GM10266 (cell line): ENCODE measurements around the gene NCDN.

Source experiments
- DNase-seq: peaks from one replicate; pipeline ENCODE4 v3.0.0; 2012; ENCODE audit errors: extremely low spot score
- TF ChIP-seq, protein P1 (sequence below): IDR thresholded peaks from 2 replicates; pipeline ENCODE4 v1.5.1; 2012; ENCODE audit warnings: mild to moderate bottlenecking, low read depth; ENCODE audit not compliant: control insufficient read depth, insufficient read depth; ENCODE audit errors: missing control alignments

Gene NCDN, protein sequence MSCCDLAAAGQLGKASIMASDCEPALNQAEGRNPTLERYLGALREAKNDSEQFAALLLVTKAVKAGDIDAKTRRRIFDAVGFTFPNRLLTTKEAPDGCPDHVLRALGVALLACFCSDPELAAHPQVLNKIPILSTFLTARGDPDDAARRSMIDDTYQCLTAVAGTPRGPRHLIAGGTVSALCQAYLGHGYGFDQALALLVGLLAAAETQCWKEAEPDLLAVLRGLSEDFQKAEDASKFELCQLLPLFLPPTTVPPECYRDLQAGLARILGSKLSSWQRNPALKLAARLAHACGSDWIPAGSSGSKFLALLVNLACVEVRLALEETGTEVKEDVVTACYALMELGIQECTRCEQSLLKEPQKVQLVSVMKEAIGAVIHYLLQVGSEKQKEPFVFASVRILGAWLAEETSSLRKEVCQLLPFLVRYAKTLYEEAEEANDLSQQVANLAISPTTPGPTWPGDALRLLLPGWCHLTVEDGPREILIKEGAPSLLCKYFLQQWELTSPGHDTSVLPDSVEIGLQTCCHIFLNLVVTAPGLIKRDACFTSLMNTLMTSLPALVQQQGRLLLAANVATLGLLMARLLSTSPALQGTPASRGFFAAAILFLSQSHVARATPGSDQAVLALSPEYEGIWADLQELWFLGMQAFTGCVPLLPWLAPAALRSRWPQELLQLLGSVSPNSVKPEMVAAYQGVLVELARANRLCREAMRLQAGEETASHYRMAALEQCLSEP

GRCh38 chr1:35557611-35558373 lies at the start of gene NCDN:
Gene NCDN, plus strand, starts transcription at chr1:35557799. Its CDS starts 392 bp downstream, at chr1:35558191.
- TF ChIP-seq, protein P1, sequence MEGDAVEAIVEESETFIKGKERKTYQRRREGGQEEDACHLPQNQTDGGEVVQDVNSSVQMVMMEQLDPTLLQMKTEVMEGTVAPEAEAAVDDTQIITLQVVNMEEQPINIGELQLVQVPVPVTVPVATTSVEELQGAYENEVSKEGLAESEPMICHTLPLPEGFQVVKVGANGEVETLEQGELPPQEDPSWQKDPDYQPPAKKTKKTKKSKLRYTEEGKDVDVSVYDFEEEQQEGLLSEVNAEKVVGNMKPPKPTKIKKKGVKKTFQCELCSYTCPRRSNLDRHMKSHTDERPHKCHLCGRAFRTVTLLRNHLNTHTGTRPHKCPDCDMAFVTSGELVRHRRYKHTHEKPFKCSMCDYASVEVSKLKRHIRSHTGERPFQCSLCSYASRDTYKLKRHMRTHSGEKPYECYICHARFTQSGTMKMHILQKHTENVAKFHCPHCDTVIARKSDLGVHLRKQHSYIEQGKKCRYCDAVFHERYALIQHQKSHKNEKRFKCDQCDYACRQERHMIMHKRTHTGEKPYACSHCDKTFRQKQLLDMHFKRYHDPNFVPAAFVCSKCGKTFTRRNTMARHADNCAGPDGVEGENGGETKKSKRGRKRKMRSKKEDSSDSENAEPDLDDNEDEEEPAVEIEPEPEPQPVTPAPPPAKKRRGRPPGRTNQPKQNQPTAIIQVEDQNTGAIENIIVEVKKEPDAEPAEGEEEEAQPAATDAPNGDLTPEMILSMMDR, result no peak
- peak; percentile 97 for DNase-seq

GRCh38 chr1:35507947-35508346 lies 49.7 kb upstream of the NCDN start:
- no peak for DNase-seq
- TF ChIP-seq, protein P1, result no peak

- no peak for DNase-seq
- TF ChIP-seq, protein P1, result no peak
Measured at GRCh38 chr1:35509558-35509957, 48.0 kb upstream of the NCDN start.

DNA sequence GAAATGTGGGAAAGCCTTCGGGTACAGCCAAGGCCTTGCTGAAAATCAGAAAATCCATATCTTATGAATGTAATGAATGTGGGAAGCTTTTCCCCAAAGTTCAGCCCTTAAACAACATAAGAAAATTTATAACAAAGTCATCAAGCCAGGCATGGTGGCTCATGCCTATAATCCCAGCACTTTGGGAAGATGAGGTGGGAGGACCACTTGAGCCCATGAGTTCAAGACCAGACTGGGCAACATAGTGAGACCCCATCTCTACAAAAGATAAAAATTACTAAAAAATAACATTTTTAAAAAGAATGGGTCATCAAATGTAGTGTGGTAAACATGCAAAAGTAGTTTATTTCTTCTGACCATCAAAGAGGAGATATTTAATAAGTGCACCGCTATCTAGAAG lies 46.3 kb upstream of the NCDN start:
- TF ChIP-seq, protein P1, result no peak
- no peak for DNase-seq

DNA sequence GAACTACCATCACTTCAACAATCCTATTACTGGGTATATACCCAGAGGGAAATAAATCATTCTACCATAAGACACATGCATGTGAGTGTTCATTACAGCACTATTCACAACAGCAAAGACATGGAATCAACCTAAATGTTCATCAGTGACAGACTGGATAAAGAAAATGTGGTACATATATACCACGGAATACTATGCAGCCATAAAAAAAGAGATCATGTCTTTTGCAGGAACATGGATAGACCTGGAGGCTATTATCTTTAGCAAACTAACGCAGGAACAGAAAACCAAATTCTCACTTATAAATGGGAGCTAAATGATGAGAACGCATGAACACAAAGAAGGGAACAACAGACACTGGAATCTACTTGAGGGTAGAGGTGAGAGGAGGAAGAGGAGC lies 39.4 kb upstream of the NCDN start:
- TF ChIP-seq, protein P1, result no peak
- no peak for DNase-seq

- TF ChIP-seq, protein P1, result no peak
- DNase-seq, result no peak
Measured at GRCh38 chr1:35519432-35519831, 38.2 kb upstream of the NCDN start.
